ENCODE measurements around the gene CLDND1.

Gene CLDND1

DNA sequence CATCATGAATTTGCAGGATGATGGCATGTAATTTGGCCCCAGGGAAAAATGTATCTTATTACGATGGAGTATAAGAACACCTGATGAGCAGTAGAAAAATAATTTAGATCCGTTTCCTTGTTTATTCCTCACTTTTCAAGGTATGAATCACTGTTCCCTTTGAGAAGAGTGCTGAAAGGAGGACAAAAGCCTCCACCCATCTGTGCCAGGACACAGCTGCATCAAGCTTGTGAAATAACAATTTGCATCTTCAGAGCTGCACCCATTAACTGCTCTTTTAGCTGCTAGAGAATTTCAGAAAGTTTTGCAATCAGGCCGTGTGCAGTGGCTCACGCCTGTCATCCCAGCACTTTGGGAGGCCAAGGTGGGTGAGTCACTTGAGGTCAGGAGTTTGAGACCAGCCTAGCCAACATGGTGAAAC lies 9.6 kb downstream of the CLDND1 start:
- DNase-seq, result no peak

DNA sequence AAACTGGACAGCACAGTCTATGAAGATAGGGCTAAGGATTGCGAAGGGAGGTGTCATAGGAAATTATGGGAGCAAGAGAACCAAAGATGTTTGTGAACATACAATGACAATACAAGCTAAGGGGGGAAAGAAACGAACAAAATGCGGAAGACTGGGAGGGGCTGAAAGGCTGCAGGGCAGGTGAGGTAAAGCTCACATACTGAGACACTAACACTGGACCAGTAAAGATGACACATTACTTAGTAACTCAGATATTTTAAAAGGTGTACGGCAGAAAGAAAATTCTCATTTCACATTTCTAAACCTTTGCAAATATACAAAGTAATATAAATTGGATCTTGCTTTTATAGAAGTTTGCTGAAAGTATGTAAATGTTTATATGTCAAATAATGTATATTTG lies 10.1 kb downstream of the CLDND1 start:
- no peak for DNase-seq

DNA sequence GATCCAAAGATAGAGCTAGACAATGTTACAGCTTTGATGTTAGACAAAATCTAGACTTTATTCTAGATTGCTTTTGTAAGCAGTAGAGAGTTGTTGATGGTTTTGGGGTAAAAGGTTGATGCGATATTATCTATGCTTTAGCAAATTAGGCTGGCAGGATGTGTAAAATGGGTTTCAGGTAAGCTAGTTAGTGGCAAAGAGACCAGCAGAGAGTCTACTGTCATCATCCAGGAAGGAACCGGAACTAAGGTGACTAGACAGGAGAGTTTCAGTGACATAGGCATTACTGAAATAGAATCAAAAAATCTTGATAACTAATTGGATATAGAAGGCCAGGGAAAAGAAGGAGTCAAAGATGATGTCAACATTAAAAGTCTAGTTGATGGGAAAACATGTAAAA lies 14.1 kb downstream of the CLDND1 start:
- no peak for DNase-seq

DNA sequence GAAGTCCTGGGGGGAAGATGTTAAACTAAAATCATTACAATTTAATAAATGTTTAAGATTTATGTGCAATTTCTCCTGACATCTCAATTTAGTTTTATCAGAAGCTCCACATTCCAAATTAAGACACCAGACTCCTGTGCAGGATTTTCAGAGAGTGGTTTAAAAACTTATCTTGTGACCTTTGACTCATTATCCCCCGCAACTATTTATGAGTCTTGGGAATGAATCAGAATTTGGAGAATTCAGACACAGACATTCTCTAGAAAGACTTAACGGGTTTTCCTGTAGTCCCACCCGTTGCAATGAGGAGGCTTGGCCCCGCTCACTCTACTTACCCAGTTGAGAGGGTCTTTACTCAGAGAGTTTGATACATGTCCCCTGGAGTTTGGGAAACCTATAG lies 18.2 kb downstream of the CLDND1 start:
- no peak for DNase-seq

DNA sequence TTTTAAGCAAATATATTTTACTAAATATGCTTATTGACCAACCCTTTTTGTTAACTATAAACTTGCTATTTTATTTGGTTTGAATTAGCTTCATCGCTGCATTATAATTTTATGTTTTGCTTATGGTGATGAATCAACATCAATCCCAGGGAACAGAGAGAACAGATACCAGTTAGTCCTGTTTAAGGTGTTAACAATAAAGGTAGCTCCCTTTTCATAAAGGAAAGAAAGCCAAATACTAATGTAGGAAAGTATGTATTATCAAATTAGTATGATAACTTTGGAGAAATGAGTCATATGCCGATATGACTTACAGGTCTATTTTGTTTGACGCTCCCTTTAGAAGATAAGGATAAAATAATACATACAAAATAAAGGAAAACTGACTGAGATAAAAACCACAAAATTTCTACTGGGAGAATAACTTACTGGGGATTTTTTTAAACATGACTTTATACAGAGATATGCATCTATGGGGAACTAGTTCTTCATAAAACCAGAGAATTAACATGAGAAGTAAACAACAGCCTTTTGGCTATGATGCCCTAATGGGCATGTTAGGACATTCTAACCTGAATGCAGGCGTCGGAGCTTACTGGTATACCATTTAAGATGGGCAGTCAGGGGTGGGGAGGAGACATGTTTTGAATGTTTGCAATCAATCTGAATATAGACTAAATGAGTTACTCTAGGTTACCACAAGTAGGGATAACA lies 20.7 kb downstream of the CLDND1 start:
- DNase-seq, result no peak

DNA sequence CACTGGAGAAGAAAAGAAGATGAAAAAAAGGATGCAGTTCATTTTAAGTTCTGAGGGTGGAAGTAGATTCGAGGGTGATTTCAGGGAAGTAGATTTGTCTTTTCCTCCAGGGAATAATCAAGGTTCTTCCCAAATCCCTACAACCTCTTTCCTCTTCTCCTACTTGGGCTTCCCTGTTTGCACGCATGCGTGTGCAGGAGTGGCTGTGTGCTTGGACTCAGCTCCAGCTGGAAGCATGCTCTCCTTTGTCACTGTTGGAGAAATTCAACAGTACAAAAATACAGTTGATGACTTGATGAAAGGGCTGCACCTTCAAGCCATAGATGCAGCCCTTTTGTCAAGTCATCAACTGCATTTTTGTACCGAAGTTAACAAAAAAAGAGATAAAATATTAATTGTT lies 21.4 kb downstream of the CLDND1 start:
- DNase-seq, result no peak

DNA sequence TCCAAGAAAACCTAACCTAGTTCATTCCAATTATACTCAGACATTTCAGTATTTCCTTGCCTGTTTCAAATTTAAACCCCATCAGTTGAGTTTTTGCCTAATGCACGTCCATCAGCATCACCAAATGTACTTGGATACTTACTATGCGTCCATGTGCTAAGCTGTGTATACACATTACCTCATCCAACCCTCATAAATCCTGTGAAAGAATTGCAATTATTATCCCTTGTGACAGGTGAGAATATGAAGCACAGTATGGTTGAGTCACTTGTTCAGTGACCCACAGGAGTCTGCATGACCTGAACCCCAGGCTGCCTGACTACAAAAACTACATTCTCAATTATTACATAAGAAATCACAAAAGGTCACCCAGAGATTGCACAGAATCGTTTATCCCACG lies 22.7 kb downstream of the CLDND1 start:
- DNase-seq, result no peak

DNA sequence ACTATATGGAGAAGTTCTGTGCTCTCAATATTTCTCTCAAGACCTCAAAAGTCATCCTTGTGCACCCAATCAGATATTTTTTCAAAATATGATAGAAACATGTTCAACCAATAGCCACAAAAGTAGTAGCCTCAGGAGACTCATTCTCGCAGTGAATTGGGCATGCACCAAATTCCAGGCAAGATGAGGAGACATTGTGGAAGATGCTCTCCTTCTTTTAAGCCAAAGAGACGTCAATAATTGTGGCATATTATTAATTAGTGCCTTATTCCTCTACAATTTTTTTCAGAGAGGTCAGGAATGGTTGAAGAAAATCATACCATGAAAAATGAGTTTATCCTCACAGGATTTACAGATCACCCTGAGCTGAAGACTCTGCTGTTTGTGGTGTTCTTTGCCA lies 25.3 kb downstream of the CLDND1 start, which contains the start of gene OR5K2:
Gene OR5K2, plus strand, starts transcription at position 301 of the 400 bp plus-strand sequence. Its CDS starts 0 bp downstream, at position 301.
- no peak for DNase-seq

DNA sequence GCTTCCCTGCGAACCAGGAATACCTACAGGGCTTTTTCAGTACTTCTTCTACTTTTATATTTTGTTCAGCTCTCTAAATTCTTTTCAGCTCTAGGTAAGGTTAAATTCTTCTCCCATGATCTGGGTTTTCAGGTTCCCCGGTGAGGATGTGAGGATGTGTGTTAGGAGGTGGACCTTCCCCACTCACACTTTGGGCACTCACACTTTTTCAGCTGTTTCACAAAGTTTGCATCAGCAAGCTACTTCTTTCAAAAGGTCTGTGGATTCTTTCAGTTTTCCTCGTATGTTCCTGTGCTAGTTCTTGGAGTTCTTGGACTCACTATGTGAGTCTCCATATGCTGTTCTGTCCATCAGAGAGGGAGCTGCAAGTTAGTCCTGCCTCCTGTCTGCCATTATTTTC lies 39.1 kb downstream of the CLDND1 start:
- no peak for DNase-seq

DNA sequence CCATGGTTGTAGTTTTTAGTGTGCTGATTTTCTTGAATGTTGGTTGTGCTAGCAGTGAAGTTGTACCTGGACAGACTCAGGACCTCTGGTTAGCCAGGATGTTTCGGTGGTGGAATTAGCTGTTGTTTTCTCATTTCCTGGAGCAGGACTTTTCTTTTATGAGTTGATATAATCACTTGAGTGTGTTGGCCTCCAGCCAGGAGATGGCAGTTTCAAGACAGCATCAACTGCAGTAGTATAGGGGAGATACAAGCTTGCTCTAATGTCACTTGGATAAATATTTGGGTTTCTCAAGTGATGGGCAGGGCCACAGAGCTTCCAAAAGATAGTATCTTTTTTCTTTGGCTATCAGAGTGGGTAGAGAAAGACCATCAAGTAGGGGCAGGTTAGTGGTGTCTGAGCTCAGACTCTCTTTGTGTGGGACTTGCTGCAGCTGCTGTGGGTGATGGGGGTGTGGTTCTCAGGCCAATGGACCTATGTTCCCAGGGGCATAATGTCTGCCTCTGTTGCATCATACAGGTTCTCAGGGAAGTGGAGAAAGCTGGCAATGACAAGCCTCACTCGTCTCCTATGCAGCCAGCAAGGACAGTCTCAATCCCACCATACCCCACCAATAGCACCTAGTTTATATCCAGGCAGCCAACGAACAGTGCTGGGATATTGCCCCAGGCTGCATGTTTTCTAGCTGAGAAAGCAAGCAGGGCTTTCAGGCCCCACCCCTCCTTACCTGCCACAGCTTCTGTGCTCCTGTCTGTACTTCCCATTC lies 39.8 kb downstream of the CLDND1 start:
- no peak for DNase-seq
